Kidney (tissue), 14 donors: ENCODE results near the gene RANGAP1. TPM values are rescaled to one million over a fixed set of nuclear protein-coding genes. Genes with fewer than 3 reads are reported as not detected.

Experiments used
- DNase-seq, 5 donors: peaks; one replicate each; pipeline ENCODE4 v3.0.0-alpha.2; 2013 to 2020
- FAIRE-seq: peaks from 2 replicates; lab custom pipeline; 2012; peaks lifted over from hg19 to GRCh38; lab: Jason Lieb, UNC
- H3K27ac ChIP-seq, 2 donors: one replicate each; pipeline ENCODE4 v1.7.0; 2013; ENCODE audit warnings: low read depth in 2 of 2, low read length in 2 of 2, inconsistent platforms in 1 of 2
- H3K27me3 ChIP-seq: one replicate; pipeline ENCODE4 v1.7.1; 2013; ENCODE audit warnings: low read length, inconsistent platforms; ENCODE audit not compliant: control insufficient read depth, insufficient read depth
- H3K36me3 ChIP-seq, 3 donors: one replicate each; pipeline versions ENCODE4 v1.7.0 to v1.7.1; 2013; ENCODE audit warnings: low read length in 3 of 3, control low read depth in 1 of 3, inconsistent platforms in 1 of 3; ENCODE audit not compliant: insufficient read depth in 3 of 3, control insufficient read depth in 2 of 3
- H3K4me1 ChIP-seq, 3 donors: one replicate each; pipeline versions ENCODE4 v1.7.0 to v1.7.1; 2013; ENCODE audit warnings: low read length in 3 of 3, inconsistent platforms in 1 of 3, low read depth in 1 of 3; ENCODE audit not compliant: control insufficient read depth in 2 of 3, insufficient read depth in 2 of 3
- H3K4me3 ChIP-seq, 3 donors: one replicate each; pipeline versions ENCODE4 v1.7.0 to v1.8.1; 2013; ENCODE audit warnings: low read length in 3 of 3, control low read depth in 1 of 3, inconsistent platforms in 1 of 3
- H3K9ac ChIP-seq, 3 donors: one replicate each; pipeline versions ENCODE4 v1.7.0 to v1.7.1; 2013; ENCODE audit warnings: low read length in 3 of 3, control low read depth in 1 of 3, inconsistent platforms in 1 of 3
- H3K9me3 ChIP-seq, 3 donors: one replicate each; pipeline versions ENCODE4 v1.7.0 to v1.7.1; 2013; ENCODE audit warnings: low read length in 3 of 3, control low read depth in 1 of 3, inconsistent platforms in 1 of 3; ENCODE audit not compliant: control insufficient read depth in 2 of 3, insufficient read depth in 1 of 3
- CTCF ChIP-seq: IDR thresholded peaks from 3 replicates; pipeline ENCODE4 v1.5.1; 2012; ENCODE audit warnings: mild to moderate bottlenecking, moderate library complexity, borderline replicate concordance; ENCODE audit not compliant: insufficient read depth; ENCODE audit errors: extremely low read depth
- intact Hi-C: fragments of 100-400 bp; cut with DNase I; formaldehyde crosslinking; loops from one replicate; pipeline ENCODE4 v1.11.1; 2022
- polyA plus RNA-seq: library from polyadenylated mRNA; stranded (reverse); fragments of 350-450 nt; fragmentation: Illumina TruSeq; extraction: RNeasy Lipid Tissue Mini Kit (QIAGEN cat#74804); gene quantifications from one replicate; pipeline ENCODE4 v1.2.3, GENCODE V29; 2014; ENCODE audit warnings: low read depth, low replicate concordance; ENCODE audit not compliant: insufficient read depth
- total RNA-seq: library from RNA; stranded (reverse); fragmentation: NEBNext Ultra II Directional; extraction: Animal tissue kit (Norgen Biotek cat#: 25700); gene quantifications from one replicate; pipeline ENCODE4 v1.2.1, GENCODE V29; 2021
- donor health status: control.
- donor health status: control.
- donor health status: control.
- donor health status: control.
- donor health status: control.
- donor health status: DM: yes; HTN: yes; CAD: no.
- donor health status: Normal renal cell carcinoma (clear cell type).

RANGAP1 gene
- total and polyA plus RNA-seq, 2 donors from 2014 or later, result 38.8 to 40.8 TPM

- DNase-seq (peak in 1 of 5 donors; percentile 54), FAIRE-seq (no peak)
- no peaks in the 10 kb centered on the region for H3K4me1 ChIP-seq
- intact Hi-C loops, result no loop called here
- peaks cover 0 to 43% (median 21%) of the 10 kb centered on the region in 3 donors for H3K36me3 ChIP-seq
- TF ChIP-seq CTCF, result no peak
- H3K4me3 ChIP-seq, result no peak overlapping the region
- no peaks in the 10 kb centered on the region for H3K9me3 ChIP-seq
- no peak overlapping the region for H3K27ac ChIP-seq
- H3K9ac ChIP-seq, result no peak overlapping the region
- no peaks in the 10 kb centered on the region for H3K27me3 ChIP-seq
Measured at GRCh38 chr22:41324821-41325528, 39.0 kb upstream of the RANGAP1 start.

- H3K27ac ChIP-seq, result no peak overlapping the region
- FAIRE-seq, result no peak
- no peaks in the 10 kb centered on the region for H3K9me3 ChIP-seq
- H3K9ac ChIP-seq, result no peak overlapping the region
- intact Hi-C loops, result no loop called here
- no peak overlapping the region for H3K4me3 ChIP-seq
- no peak for DNase-seq
- H3K4me1 ChIP-seq, result no peaks in the 10 kb centered on the region
- peaks cover 0 to 11% (median 4%) of the 10 kb centered on the region in 3 donors for H3K36me3 ChIP-seq
- no peaks in the 10 kb centered on the region for H3K27me3 ChIP-seq
- TF ChIP-seq CTCF, result no peak
Measured at GRCh38 chr22:41320416-41321240, 34.6 kb upstream of the RANGAP1 start.

GRCh38 chr22:41315586-41315985 is 29.6 kb upstream of the RANGAP1 start:
- no peaks in the 10 kb centered on the region for H3K9me3 ChIP-seq
- H3K4me3 ChIP-seq, result no peak overlapping the region
- H3K27me3 ChIP-seq, result no peaks in the 10 kb centered on the region
- no peak overlapping the region for H3K27ac ChIP-seq
- FAIRE-seq (no peak), DNase-seq (no peak)
- intact Hi-C loops, result no loop called here
- no peak for TF ChIP-seq CTCF
- H3K36me3 ChIP-seq, result no peaks in the 10 kb centered on the region
- H3K4me1 ChIP-seq, result no peaks in the 10 kb centered on the region
- no peak overlapping the region for H3K9ac ChIP-seq
